Activated T-cell treated with anti-CD3 and anti-CD28 coated beads, Interleukin-2, amount 50 U/mL, for 24 hours (primary cell): ENCODE data around the gene MYH9.
A peak's percentile ranks its signal among the peaks of the same experiment; 100 is the strongest.

Source experiments
- DNase-seq: peaks from one replicate; pipeline ENCODE4 v3.0.0-alpha.2; 2020
- H3K27ac Mint-ChIP-seq: 2 replicates; pipeline ENCODE4 v1.8.0; 2020; ENCODE audit warnings: mild to moderate bottlenecking, mixed read lengths
- H3K27me3 Mint-ChIP-seq: 2 replicates; pipeline ENCODE4 v1.8.0; 2020; ENCODE audit warnings: mixed read lengths
- H3K36me3 Mint-ChIP-seq: 2 replicates; pipeline ENCODE4 v1.8.0; 2020; ENCODE audit warnings: low read depth, mixed read lengths
- H3K4me1 Mint-ChIP-seq: 2 replicates; pipeline ENCODE4 v1.8.0; 2020; ENCODE audit warnings: low read depth, mixed read lengths
- H3K4me3 Mint-ChIP-seq: 2 replicates; pipeline ENCODE4 v1.8.0; 2020; ENCODE audit warnings: mild to moderate bottlenecking, moderate library complexity, mixed read lengths
- H3K9me3 Mint-ChIP-seq: 2 replicates; pipeline ENCODE4 v1.8.0; 2020; ENCODE audit warnings: mixed read lengths

MYH9 gene

DNA sequence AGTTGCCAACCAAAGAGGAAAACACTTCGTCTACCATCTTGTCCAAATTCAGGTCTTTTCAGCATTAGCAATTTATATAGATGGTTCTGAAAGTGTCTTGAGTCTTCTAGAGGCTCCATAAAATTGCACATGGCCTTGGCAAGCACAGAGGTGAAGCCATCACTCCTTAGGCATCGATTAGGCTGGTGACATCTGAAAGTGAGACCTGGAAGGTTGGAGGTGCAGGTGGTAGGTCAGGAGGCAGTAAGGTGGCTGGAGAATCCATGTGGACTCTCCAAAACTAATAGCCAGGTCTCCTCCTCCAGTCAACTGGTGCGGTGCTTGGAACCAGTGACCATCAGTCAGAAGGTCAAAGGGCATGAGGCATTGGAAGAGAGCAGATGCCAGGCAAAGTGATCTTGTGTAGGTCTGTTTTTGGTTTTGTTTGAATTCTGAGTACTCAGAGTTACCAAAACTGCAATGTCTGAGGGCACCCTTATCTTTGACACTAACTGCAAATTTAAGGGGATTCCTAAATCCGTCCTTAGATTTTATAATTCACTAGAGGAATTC lies 141.9 kb downstream of the MYH9 start:
- Mint-ChIP-seq H3K27me3 (no peaks in the 10 kb centered on the region), H3K4me1 (no peaks in the 10 kb centered on the region), H3K4me3 (no peak overlapping the region), H3K36me3 (no peaks in the 10 kb centered on the region), H3K9me3 (peaks cover 5% of the 10 kb centered on the region), H3K27ac (no peak overlapping the region)
- no peak for DNase-seq

DNA sequence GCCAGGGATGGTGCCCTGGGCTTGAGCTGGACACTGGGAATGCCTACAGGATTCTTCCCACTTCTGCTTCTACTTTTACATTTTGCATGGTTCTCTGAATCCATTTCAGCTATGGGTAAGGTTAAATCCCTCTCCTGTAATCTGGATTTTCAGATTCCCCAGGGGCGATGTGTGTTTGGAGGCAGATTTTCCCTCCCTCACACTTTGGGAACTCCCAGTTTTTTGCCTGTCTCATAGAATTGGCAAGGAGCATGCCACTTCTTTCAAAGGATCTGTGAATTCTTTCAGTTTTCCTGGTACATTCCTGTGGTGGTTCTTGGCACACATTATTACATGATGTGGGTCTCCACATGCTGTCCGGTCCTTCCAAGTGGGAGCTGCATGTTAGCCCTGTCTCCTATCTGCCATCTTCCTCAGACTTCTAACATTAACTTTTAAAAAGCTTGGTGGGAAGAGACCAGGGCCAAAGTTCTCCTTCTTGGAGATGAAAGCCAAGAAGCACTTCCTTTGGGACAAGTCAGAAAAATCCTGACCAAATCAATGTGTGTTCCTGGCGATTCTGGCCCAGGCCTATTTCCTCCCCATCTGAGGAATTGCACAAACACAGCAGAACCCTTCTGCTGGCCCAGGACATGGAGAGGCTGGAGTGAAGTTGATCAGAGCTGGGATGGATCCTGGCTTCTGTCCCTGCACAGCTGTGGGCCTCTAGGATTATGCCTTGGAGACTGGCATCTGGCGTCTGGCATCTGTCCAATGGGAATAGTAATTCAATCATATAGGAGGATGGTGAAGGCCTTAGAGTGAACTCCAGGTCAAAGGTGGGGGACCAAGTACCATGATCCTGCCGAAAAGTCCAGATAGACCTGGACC lies 143.0 kb downstream of the MYH9 start:
- H3K9me3 Mint-ChIP-seq: peaks cover 5% of the 10 kb centered on the region
- H3K27ac Mint-ChIP-seq: no peak overlapping the region
- no peak overlapping the region for H3K4me3 Mint-ChIP-seq
- no peaks in the 10 kb centered on the region for H3K27me3 Mint-ChIP-seq
- H3K36me3 Mint-ChIP-seq: no peaks in the 10 kb centered on the region
- DNase-seq: no peak
- H3K4me1 Mint-ChIP-seq: peaks cover 8% of the 10 kb centered on the region

DNA sequence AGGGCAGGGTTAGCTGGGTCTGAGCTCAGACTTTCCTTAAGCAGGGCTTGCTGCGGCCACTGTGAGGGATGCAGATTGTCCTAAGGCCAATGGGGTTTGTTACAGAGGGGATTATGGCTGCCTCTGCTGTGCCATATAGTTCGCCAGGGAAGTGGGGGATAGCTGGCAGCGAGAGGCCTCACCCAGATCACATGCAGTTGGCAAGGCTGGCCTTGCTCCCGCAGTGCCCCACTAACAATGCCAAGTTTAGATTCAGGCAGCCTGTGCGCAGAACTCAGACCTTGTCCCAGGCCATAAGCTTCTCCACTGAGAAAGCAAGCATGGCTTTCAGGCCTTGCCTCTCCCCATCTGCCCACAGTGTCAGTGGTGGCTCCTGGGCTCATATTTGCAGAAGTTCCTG lies 143.8 kb downstream of the MYH9 start:
- DNase-seq: no peak
- Mint-ChIP-seq H3K27ac (no peak overlapping the region), H3K27me3 (no peaks in the 10 kb centered on the region), H3K4me3 (no peak overlapping the region), H3K9me3 (peaks cover 5% of the 10 kb centered on the region), H3K4me1 (peaks cover 11% of the 10 kb centered on the region), H3K36me3 (peaks cover 5% of the 10 kb centered on the region)

DNA sequence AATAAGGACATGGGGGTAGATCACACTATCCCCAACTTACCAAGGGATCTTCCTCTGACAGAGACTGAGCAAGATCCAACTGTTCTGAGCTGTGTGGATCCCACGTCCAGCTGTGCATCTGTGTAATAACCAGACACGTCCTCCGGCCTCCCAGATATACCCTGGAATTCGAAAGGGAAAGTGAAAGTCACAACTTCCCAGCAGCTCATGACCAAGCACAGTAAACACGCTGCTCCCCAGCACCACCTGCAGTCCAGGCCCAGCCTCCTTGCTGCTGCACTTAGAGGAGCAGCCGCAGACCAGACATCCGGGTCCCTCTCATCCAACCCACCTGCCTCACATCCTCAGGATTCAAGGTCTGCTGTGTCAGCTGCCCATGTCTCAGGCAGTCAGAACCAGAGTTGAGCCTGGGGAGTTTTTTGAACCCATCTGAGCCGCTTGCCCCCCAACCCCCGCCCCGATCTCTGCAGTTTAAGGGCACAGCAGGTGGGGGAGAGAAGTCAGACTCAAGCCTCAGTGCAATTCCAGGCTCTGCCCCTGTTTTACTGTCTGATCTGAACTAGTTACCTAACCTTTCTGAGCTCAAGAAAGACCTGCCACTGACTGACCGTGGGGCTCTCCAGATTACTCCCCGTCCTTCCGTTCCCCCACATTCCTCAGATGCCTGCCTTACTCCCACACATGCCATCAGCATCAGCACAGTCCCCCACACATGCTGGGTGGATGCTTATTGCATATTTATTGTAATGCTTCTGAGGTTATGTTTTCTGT lies 148.2 kb downstream of the MYH9 start, which contains the start of gene APOL2:
Gene APOL2 (minus strand): TSS at position 127 of the 771 bp plus-strand sequence. CDS start 6,365 bp downstream, outside the sequence.
- peak; percentile 86 for DNase-seq
- Mint-ChIP-seq H3K4me3 (peak within 1 kb of the TSS; percentile 96), H3K27ac (peak within 1 kb of the TSS; percentile 99), H3K27me3 (no peaks in the 10 kb centered on the region), H3K36me3 (peaks cover 49% of the 10 kb centered on the region), H3K4me1 (peaks cover 50% of the 10 kb centered on the region), H3K9me3 (peaks cover 5% of the 10 kb centered on the region)

DNA sequence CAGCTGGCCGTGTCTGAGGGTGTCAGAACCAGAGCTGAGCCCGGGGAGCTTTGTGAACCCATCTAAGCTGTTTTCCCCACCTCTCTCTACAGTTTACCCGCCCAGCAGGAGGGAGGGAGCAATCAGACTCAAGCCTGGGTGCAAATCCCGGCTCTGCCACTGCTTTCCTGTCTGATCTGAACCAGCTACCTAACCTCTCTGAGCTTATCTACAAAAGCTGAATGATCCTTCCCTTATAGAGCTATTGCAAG lies 148.7 kb downstream of the MYH9 start:
- H3K27me3 Mint-ChIP-seq: no peaks in the 10 kb centered on the region

DNA sequence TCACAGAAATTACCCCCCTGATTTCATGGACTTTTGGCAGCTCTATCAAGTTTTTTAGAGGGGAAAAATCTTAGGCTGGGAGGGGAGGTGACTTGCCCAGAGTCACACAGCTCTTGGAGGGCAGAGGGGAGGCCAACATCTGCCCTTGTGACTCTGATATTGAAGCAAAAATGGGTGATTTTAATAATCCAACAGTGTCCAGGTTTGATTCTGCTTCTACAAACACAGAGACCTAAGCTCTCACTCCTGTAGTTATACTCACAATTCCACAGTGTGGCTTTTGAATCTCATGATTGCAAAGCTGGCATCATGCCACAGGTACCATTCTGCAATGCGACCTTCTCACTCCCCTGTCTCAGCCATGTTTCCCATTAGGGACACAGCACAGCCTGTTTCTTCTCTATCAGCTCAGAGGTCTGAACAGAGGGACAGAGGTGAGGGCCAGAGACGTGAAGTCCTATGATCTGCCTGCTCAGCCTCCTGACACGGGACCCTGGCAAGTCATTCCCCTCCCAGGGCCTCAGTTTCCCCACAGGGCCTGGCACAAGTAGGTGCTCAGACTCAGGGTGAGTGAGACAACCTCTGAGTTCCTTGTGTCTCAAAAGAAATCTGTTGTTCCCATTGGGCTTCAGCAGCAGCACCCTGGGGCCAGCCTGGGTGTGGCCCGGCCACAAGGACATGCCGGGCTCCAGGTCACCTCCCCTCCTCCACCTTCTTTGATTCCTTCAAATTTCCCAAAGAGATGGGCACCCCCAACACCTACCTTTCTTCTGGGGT lies 149.2 kb downstream of the MYH9 start:
- no peak for DNase-seq
- Mint-ChIP-seq H3K4me1 (peaks cover 60% of the 10 kb centered on the region), H3K27ac (peak overlapping the region; percentile 99), H3K36me3 (peaks cover 59% of the 10 kb centered on the region), H3K27me3 (no peaks in the 10 kb centered on the region), H3K4me3 (peak overlapping the region; percentile 96), H3K9me3 (peaks cover 5% of the 10 kb centered on the region)

More for the DNA sequence above, 148.7 kb downstream of the MYH9 start:
- H3K4me3 Mint-ChIP-seq: peak overlapping the region; percentile 96
- peak; percentile 51 for DNase-seq
- H3K27ac Mint-ChIP-seq: peak overlapping the region; percentile 99
- H3K9me3 Mint-ChIP-seq: peaks cover 5% of the 10 kb centered on the region
- peaks cover 55% of the 10 kb centered on the region for H3K4me1 Mint-ChIP-seq
- H3K36me3 Mint-ChIP-seq: peaks cover 54% of the 10 kb centered on the region

DNA sequence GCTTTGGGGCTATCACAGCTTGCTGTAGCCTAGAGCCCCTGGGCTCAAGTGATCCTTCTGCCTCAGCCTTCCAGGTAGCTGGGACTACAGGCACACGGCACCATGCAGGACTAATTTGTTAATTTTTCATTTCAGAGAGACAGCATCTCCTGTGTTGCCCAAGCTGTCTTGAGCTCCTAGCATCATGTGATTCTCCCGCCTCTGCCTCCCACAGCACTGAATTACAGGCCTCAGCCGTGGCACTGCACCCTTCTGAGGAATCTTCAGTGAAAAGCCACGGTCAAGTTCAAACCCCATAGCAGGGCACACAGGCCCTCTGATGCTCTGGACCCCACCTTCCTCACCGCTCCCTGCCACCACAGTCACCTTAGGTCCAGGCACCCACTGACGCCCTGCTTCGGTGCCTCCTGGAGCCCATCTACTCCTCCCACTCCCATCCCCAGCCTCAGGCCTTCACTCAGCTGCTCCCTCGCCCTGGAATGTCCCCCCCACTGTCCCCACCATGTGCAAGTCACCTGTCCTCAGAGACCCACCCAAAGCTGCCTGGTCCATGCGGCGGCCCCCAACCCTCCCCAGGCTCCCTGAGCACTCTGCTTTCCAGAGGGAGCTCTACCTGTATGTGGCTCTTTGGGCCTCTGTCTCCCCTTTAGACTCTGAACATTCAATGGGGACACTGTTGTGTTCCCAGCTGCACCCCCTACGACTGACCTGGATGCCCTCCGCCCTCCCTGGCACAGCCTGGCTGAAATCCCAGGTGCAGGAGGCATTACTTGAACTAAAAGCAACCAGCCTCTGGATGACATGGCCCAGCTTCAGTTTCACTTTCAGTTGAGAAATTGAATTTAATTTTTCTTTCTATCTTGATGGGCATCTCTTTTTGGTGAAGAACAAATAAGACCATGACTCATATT lies 150.1 kb downstream of the MYH9 start:
- Mint-ChIP-seq H3K9me3 (peaks cover 4% of the 10 kb centered on the region), H3K4me3 (peak overlapping the region; percentile 96), H3K27ac (peak overlapping the region; percentile 99), H3K36me3 (peaks cover 68% of the 10 kb centered on the region), H3K27me3 (no peaks in the 10 kb centered on the region), H3K4me1 (peaks cover 64% of the 10 kb centered on the region)
- DNase-seq: peak; percentile 51

DNA sequence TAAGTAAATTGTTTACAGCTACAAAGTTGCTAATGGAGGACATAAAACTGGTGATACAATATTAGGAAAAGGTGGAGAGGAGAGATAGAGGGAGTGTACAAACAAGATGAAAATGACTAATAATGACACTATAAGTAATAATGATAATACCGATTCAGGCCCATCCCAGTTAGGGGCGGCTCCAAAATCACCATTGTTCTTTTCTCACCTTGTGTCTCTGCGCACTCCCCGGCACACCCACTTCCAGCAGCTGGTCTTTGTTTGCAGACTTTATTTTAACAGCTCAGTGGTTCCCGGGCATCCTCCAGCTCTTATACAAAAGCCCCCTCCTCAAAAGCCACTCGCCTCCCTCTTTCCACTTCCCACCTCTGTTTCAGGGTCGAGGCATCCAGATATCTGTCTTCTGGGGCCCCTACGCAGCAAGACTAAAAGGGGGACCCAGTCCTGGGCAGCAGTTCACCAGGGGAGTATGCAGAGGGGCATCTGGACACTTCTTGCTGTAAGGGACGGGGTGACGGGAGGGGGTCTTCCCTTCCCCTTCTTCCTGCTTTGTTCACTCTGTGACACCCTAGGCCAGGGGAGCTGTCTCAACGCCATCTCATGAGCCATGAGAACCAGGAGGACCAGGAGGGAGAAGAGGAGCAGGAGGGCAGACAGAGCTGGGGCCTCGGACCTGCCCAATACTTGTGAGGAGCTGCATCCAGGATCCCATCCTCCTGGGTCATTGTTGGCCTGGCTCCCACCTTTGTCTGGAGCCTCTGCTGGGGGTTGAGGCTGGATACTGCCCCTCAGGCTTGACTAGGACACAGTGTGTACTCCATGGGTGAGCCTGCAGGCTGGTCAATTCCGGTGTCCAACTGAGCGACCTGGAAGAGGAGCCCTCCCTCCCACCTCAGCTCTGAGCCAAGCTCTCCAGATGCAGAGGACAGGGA lies 151.1 kb downstream of the MYH9 start:
- Mint-ChIP-seq H3K27ac (peak overlapping the region; percentile 99), H3K4me3 (peak overlapping the region; percentile 96), H3K36me3 (peaks cover 78% of the 10 kb centered on the region), H3K27me3 (no peaks in the 10 kb centered on the region), H3K9me3 (no peaks in the 10 kb centered on the region), H3K4me1 (peaks cover 66% of the 10 kb centered on the region)
- DNase-seq: no peak

DNA sequence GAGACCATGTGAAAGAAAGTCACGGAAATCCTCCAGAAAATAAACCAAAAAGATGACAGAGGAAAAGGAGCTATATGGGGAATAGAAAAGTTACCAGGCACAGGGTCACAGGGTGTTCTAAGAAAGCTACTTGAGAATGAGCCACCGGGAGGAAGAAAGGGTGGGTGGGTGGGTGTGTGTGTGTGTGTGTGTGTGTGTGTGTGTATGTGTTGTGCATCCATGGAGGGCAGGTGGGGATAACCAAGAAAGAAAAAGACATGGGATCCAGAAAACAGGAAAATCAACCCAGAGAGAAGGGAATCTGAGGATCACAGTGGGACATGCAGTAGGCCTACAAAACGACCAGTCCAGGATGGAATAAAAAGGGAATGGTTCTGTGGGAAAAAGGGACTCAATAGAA lies 152.2 kb downstream of the MYH9 start:
- no peak for DNase-seq
- no peaks in the 10 kb centered on the region for H3K27me3 Mint-ChIP-seq
- peaks cover 89% of the 10 kb centered on the region for H3K36me3 Mint-ChIP-seq
- peak overlapping the region; percentile 30 for H3K27ac Mint-ChIP-seq
- H3K4me3 Mint-ChIP-seq: peak overlapping the region; percentile 96
- H3K4me1 Mint-ChIP-seq: peaks cover 70% of the 10 kb centered on the region
- no peaks in the 10 kb centered on the region for H3K9me3 Mint-ChIP-seq

DNA sequence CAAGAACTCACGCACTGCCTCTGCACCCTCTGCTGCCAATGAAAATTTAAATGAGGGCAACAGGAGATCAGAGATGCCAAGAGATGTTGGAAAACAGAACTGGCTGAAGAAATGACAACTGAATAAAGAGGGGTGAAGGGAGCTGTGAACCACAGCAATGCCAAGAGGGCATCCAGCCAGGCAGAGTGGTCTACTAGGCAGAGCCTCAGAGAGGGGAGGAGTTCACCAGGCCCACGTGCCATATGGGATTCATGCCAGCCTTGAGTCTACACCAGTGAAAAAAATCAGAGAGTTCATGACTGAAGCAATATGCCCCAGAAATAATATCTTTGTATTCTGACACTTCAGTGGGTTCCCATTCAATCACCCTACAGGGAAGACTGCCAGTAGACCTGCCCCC lies 152.8 kb downstream of the MYH9 start:
- DNase-seq: no peak
- H3K4me1 Mint-ChIP-seq: peaks cover 64% of the 10 kb centered on the region
- H3K27ac Mint-ChIP-seq: peak overlapping the region; percentile 50
- H3K27me3 Mint-ChIP-seq: no peaks in the 10 kb centered on the region
- H3K36me3 Mint-ChIP-seq: peaks cover 95% of the 10 kb centered on the region
- H3K9me3 Mint-ChIP-seq: no peaks in the 10 kb centered on the region
- peak overlapping the region; percentile 96 for H3K4me3 Mint-ChIP-seq

DNA sequence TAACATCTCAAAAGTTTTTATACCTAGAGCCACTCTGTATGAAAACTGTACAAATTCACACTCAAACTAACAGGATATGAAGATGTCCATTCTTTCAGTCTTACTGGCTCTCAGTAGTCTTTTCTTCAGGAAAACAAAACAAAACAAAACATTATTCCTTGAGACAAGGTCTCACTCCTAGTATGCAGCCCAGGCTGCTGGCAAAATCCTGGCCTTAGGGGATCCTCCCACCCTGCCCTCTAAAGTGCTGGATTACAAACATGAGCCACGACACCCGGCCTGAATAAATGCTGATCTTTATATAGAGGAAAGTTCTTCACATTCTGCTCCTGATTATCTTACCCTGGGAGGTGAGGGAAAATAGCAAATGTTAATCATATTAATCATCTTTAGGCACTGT lies 153.6 kb downstream of the MYH9 start:
- Mint-ChIP-seq H3K9me3 (no peaks in the 10 kb centered on the region), H3K27me3 (no peaks in the 10 kb centered on the region), H3K36me3 (peaks cover 100% of the 10 kb centered on the region), H3K27ac (peak overlapping the region; percentile 50), H3K4me3 (no peak overlapping the region), H3K4me1 (peaks cover 59% of the 10 kb centered on the region)
- no peak for DNase-seq

DNA sequence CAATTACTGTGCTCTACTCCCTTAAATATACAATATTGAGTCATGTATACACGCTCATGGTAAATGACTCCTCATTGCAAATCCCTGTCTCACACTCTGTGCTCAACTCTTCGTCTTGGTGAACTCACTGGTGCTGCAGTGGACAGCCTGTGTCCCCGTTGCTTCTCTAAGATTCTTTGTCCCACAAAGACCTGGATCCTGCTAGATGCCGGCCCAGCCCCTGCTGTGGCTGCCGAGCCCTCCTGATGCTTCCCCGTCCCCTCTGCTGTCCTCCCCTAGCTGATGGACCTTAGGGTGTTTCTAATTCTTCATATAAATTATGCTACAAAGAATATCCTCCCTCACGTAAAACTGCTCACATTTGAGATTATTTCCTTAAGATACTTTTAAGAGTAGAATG lies 154.0 kb downstream of the MYH9 start:
- peak overlapping the region; percentile 50 for H3K27ac Mint-ChIP-seq
- no peak for DNase-seq
- peaks cover 100% of the 10 kb centered on the region for H3K36me3 Mint-ChIP-seq
- H3K27me3 Mint-ChIP-seq: no peaks in the 10 kb centered on the region
- H3K9me3 Mint-ChIP-seq: no peaks in the 10 kb centered on the region
- H3K4me3 Mint-ChIP-seq: no peak overlapping the region
- peaks cover 59% of the 10 kb centered on the region for H3K4me1 Mint-ChIP-seq
